NCI-H1105 treated with DMSO at 0.1 percent for 48 hours (cell line): ENCODE measurements around the gene ZDHHC11B.
"Not testable (repeated sequence)": the region's sequence is repeated elsewhere in the genome, so short reads cannot be mapped to it uniquely, and the experiment has no call there.

Experiments used
- DNase-seq: peaks from one replicate; lab custom pipeline; 2025; lab: John Stamatoyannopoulos, UW

Gene ZDHHC11B

DNA sequence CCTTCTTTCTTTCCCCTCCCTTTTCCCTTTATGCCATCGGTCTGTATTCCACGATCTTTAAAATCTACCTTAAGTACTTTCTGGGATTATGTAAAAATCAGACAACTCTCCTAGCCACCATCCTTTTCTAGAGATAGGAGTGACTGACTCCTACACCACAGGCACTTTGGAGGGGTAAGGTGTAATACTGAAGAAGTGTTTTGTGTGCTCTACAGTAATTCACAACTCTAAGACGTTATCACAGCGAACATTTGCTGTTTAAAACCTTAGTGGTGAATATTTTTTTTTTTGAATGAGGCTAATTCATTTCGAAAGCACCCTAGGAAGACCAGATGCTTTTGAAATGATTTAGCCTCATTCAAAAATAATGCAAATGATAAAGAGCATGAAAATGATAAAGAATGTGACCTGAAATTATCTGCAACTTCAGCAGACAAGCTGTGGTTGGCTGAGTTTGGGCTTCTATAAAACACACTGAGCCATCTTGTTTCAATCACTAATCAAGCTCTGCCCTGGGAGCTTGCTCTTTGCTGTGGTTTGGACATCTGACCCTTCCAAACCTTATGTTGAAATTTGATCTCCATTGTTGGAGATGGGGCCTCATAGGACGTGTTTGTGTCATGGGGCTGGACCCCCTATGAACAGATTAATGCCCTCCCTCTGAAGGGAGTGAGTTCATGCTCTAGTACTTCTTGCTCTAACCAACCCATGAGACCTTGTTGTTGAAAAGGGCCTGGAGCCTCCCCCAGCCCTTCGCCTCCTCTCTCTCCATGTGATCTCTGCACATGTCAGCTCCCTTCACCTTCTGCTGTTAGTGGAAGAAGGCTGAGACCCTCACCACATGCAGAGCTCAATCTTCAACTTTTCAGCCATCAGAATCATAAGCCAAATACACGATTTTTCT lies 70.1 kb downstream of the ZDHHC11B start:
- not testable (repeated sequence) for DNase-seq

GRCh38 chr5:713686-714085 lies 70.8 kb downstream of the ZDHHC11B start:
- DNase-seq = not testable (repeated sequence)

DNA sequence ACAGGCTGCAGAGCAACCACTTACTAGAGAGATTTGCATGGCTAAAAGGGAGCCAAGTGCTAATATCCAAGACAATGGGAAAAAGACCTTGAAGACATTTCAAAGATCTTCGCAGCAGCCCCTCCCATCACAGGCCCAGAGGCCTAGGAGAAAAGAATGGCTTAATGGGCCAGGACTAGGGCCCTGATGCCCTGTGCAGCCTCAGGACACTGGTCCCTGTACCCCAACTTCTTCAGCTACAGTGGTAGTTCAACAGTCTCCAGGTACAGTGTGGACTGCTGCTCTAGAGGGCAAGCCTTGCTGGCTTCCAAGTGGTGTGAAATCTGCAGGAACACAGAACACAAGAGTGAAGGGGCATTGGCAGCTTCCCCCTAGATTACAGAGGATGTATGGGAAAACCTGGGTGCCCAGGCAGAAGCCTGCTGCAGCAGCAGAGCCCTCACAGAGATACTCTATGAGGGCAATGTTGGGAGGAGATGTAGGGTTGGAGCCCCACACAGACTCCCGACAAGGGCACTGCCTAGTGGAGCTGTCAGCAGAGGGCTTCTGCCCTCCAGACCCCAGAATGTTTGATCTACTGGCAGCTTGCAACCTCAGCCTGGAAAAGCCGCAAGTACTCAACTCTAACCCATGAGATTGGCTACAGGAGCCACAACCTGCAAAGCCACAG lies 75.5 kb downstream of the ZDHHC11B start:
- not testable (repeated sequence) for DNase-seq

GRCh38 chr5:708374-708773 lies 76.2 kb downstream of the ZDHHC11B start:
- not testable (repeated sequence) for DNase-seq

- not testable (repeated sequence) for DNase-seq
These were observed 78.4 kb downstream of the ZDHHC11B start for GRCh38 chr5:706127-706526.

DNA sequence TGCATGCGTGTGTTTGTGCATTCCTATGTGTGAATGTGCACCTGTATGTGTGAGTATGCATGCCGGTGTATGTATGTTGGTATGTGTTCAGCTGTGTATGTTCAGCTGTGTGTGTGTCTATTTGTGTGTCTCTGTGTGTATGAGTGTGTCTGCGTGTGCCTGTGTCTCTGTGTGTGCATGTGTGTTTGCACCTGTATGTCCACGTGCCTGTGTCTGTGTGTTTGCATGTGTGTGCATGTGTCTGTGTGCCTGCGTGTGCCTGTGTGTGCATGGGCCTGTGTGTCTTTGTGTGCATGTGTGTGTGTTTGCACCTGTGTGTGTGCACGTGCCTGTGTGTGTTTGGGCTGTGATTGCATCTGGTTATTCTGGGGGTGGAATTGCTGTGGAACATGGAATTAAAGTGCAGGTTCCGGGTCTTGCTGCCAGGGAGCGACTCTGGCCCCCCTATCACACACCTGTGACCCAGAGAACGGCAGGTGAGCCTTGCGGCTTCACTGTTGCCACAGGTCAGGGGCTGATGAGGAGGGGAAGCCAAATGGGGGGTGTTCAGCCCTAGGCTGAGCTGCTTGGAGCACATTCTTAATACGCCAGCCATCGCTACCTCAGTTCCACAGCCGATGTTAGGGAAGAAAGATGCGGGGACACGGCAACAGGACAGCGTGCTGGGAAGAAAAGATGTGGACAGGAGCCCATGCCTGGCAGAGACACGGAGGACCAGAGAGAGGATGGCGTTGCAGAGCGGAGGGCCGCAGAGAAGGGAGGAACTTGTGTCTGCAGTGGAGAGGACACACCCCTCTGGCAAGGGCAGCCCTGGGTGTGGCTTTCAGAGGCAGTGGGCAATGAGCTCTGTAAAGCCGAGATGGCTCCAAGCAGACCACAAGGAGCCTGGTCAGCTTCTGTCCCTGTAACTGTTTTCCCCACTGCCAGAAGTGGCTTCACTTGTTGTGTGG lies 87.5 kb downstream of the ZDHHC11B start:
- not testable (repeated sequence) for DNase-seq

DNA sequence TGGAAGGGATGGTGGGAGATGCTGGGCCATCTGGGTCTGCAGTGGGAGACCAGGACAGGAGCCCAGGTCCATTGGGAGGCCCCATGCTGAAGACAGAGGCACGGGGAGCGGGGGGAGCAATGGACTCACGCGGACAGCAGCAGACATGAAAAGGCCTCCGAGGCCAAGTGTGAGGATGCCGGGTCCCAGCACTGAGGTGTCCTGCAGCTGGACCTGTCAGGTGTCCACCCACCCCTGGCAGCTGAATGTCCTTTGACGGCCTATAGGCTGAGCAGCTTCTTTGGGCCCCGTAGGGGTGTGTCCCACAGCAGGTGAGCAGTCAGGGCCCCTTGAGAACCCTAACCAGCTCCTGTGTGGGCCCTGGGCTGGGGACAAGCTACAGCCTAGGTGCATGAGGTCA lies 88.3 kb downstream of the ZDHHC11B start:
- not testable (repeated sequence) for DNase-seq

DNA sequence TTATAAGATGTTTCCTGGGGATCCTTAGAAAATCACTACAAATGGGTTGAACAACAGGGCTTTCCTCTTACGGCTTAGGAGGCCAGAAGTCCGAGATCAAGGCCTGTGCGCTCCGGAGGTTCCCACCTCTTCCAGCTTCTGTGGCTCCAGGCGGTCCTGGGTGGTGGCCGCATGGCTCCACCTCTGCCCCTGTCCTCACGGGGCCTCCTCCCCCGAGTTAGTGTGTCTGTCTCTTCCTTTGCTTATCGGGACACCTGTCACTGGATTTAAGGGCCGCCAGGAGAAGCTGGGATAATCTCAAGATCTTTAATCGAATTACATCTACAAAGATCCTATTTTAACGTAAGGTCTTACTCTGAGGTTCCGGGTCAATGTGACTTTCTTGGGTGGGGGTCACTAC lies 89.1 kb downstream of the ZDHHC11B start:
- not testable (repeated sequence) for DNase-seq

DNA sequence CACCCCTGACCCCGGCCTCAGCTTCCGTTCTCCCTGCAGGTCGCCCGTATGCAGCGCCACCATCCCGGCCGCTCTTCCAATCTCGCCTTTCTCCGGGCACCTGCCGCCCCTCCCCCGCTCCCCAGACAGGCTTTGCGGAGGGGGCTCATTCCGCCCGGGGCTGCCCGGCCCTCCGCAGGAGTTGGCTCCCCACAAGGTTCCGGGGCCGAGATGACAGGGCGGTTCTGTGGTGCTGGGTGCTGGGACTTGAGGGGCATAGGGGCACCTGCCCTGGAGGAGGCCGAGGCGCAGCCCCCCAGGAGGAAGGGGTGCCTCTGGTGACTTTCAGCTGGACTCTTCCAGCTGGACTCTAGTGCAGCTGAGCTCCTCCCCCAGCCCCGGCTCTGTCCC lies 90.5 kb downstream of the ZDHHC11B start:
- DNase-seq = not testable (repeated sequence)

DNA sequence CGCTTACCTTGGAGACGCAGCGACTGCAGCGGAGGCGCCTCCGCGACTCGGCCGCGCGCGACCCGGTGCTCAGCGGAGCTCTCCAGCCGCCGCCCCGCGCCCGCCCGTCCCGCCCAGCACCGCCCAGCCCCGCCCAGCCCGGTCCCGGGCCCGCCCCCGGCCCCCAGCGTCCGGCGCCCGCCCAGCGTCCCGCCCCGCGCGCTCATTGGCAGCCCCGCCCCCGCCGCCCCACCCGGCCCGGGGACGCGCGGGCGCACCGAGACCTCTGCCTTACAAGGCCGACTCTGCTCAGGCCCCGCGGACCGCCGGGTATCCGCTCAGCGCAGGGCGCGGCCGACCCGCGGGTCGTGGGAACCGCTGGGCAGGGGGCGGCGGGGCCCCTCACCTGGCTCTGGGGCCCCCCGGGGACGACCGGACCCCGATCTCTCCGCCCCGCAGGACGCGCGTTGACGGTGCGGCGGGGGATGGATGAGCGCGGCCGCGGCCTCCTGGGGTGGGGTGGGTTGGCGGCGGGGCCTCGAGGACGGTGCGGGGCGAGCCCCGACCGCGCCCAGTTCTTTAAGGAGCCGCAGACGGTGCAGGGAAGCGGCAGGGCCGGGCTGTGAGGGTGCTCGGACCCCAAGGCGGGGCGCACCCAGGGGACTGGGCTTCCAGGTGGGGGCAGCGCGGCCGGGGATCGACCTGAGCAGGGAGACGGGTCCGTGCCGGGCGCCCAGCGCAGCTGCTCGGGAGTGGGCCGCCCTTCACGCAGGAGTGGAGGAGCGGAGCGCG lies 91.1 kb downstream of the ZDHHC11B start, which contains the start of gene TPPP:
TSS of gene TPPP (minus strand) at position 82 of the 771 bp plus-strand sequence. CDS start 15,292 bp downstream, outside the sequence.
- DNase-seq = peak; percentile 56

- not testable (repeated sequence) for DNase-seq
These were observed 91.9 kb downstream of the ZDHHC11B start for GRCh38 chr5:692529-693041.

- DNase-seq = no peak
These were observed 92.6 kb downstream of the ZDHHC11B start for GRCh38 chr5:691817-692528.

DNA sequence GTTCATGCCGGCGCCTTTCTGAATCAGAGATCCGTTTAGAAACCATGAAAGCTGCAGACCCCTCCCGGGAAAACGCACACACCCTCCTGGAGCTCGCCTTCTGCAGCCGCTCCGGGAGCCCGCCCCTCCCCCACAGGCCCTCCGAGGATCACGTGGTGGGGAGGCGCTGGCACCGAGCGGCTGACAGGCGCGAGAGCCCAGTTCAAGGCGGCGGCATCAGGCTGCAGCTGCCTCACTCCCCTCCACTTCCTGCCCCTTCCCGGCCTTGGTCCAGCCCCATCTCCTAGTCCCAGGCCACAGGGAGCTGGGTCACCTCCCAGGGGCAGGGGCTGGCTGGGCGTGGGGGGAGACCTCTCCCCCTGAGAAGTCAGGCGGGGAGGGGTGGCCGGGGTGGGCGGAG lies 93.5 kb downstream of the ZDHHC11B start:
- DNase-seq = not testable (repeated sequence)

- not testable (repeated sequence) for DNase-seq
These were observed 94.2 kb downstream of the ZDHHC11B start for GRCh38 chr5:690293-690692.

DNA sequence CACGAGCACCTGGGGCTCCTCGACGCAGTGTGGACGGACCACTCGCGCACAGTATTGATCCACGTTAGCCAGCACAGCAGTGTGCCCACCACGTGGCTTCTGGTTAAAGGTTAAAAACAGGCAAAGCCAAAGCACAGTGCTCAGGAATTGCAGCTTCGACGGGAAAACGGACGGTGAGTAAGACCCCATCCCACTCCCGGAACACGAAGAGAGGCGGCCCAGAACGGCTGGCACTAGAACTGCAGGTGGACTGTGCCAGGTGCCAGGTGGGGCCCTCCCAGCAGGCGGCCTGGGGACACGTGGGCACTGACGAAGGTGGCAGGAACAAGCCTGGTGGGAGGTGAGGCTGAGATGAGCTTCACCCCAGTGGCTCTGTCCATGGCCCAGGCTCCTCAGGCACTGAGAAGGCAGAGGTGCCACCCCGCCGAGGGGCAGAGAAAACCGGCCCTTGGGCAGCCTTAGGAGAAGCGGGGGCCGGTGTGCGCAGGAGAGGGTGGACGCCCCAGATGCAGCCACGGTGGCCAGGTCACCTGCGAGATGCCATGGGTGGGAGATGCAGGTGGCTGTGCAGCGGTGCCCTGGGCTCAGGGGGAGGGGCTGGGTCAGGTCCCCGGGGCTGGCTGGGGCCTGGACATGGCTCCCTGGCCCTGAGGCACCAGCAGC lies 96.0 kb downstream of the ZDHHC11B start:
- not testable (repeated sequence) for DNase-seq

DNA sequence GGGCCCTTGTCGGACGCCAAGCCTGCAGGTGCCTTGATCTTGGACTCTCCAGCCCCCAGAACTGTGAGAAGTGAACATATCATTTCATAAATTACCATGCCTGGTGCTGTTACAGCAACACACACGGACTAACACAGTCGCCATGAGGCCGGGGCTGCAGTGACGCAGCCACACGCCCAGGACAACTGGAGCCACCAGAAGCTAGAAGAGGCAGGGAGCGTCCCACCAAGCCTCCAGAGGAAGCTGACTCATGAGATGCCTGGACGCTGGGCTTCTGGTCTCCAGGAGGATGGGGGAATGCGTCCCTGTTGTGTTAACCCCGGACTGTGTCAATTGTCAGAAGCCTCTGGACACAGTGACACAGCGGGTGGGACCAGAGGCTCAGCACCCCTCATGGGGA lies 97.6 kb downstream of the ZDHHC11B start:
- not testable (repeated sequence) for DNase-seq

GRCh38 chr5:686172-686523 lies 98.4 kb downstream of the ZDHHC11B start:
- not testable (repeated sequence) for DNase-seq

GRCh38 chr5:685262-686171 lies 99.0 kb downstream of the ZDHHC11B start:
- no peak for DNase-seq
